Testis (tissue), 2 donors: ENCODE results near the gene NAT16.

Experiments used
- POLR2A ChIP-seq: fragments of 450-650 bp; IDR thresholded peaks from one replicate; pipeline ENCODE4 v1.6.1; 2017; ENCODE audit warnings: antibody characterized with exemption, mild to moderate bottlenecking, moderate library complexity
- TF ChIP-seq, protein P1 (sequence below), 3 experiments: fragments of 450-650 bp in 2 of 3; fragments of 200-600 bp in 1 of 3; sonication (generic) in 1 of 3; IDR thresholded peaks; one replicate each; pipeline ENCODE4 v1.5.1; 2016 to 2019; ENCODE audit warnings: antibody characterized with exemption in 3 of 3, mild to moderate bottlenecking in 2 of 3, moderate library complexity in 1 of 3

DNA sequence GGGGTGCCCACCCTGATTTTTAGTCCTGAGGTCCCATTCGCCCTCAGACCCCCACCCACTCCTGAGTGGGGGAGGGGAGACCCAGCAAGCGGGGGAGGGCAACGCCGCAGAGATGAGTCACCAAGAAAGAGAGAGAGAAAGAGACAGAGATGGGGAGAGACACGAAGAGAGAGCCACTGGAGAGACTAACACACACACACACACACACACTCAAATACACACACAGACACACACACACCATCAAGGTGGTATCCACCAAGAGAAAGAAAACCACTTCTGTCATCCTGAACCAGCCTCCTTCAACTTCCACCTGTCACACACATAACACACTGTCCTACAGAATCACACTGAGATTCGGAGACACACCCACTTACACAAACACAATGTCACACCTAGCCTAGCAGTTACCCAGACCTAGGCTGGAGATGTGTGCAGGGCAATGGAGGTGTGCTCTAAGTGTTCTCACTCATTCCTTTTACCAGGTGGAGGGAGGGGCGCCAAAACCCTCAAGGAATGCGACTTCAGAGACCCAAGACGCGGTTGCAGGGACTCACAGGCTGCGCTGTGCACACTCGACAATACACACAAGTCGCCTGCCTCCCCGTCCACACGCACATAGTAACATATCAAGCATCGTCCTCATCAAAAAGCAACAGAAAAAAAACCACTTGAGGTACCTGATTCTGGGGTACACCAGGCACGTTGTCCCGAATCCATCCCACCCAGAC lies 10.8 kb downstream of the NAT16 start:
- no peak for TF ChIP-seq POLR2A
- TF ChIP-seq, protein P1, sequence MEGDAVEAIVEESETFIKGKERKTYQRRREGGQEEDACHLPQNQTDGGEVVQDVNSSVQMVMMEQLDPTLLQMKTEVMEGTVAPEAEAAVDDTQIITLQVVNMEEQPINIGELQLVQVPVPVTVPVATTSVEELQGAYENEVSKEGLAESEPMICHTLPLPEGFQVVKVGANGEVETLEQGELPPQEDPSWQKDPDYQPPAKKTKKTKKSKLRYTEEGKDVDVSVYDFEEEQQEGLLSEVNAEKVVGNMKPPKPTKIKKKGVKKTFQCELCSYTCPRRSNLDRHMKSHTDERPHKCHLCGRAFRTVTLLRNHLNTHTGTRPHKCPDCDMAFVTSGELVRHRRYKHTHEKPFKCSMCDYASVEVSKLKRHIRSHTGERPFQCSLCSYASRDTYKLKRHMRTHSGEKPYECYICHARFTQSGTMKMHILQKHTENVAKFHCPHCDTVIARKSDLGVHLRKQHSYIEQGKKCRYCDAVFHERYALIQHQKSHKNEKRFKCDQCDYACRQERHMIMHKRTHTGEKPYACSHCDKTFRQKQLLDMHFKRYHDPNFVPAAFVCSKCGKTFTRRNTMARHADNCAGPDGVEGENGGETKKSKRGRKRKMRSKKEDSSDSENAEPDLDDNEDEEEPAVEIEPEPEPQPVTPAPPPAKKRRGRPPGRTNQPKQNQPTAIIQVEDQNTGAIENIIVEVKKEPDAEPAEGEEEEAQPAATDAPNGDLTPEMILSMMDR (IDR thresholded peaks at IDR 0.05): no peak
